ENCODE measurements around the gene HLCS. TPM values are rescaled to one million over a fixed set of nuclear protein-coding genes. Genes with fewer than 3 reads are reported as not detected.

HLCS gene
- total RNA-seq, 1 experiment from 2014 or later: 33.1 TPM

DNA sequence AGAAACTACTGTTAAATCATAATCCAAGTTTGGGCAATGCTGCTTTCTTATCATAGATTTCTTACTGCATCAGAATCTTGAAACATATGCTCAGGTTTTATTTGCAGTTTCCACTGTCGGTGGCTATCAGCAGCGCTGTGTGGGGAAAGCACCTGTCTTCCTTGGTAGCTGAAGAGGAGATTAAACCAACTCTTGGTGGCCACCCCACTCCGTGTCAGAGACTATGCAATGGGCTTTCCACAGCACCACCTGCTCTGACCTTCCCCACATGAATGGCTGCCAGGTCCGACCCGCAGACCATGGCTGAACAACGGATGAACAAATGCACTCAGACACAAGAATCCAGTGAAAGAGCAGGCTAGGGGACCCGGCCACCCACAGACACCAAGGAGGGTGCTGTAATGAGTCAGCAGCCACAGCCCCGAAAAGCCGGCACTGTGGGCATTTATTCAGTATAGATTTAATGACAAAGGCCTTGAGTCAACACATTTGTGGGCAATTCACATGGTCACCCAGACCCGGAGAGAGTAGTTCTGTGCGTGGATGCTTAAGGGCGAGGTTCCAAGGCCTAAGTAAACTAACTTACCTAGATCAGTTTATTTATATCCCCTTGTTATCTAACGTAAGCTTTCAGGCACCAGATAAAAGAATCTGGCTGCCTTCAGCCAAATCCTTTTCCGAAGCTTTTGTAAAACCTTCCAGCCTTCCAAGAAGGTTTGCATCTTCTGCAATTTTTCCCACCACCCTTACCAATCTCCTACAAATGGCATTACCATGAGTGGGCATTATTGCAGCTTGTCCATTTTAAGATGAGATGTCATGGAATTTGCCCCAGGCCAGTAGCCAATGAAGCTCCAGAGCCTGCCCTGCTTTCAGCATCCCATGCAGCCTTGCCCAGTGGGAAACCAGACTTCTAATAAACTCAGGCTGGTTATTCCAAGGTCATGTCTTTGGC, 82.7 kb downstream of the HLCS start:
- DNase-seq (ENCODE audit: low read depth): peak; percentile 67

GRCh38 chr21:36882776-36883175, 83.7 kb downstream of the HLCS start:
- DNase-seq (ENCODE audit: low read depth): no peak

- peak; percentile 94 for DNase-seq (ENCODE audit: low read depth)
These were observed 85.2 kb downstream of the HLCS start for GRCh38 chr21:36881228-36881627.

- no peak for DNase-seq (ENCODE audit: low read depth)
These were observed 86.6 kb downstream of the HLCS start for GRCh38 chr21:36879827-36880226.

- no peak for DNase-seq (ENCODE audit: low read depth)
These were observed 88.7 kb downstream of the HLCS start for GRCh38 chr21:36877741-36878140.

DNA sequence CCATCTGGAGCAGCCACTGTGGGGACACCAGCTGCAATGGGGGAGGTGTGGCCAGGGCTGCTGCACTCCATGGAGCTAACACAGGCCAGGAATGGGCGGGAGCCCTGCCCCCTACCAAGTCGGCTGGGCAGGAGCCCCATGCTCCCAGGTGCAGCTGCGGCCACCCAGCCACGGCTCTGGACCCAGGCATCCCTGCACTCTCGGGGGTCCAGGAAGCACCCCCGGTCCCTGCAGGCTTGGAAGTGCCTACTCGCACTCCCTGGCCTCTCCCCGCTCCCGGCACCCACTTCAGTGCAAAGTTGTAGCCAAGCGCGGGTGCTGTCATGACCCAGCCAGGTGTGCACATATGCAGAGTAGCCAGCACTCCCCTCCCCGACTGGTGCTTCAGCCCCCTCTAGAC, 91.8 kb downstream of the HLCS start:
- DNase-seq (ENCODE audit: low read depth): no peak

- no peak for DNase-seq (ENCODE audit: low read depth)
These were observed 93.0 kb downstream of the HLCS start for GRCh38 chr21:36873513-36873912.

- DNase-seq (ENCODE audit: low read depth): no peak
These were observed 99.1 kb downstream of the HLCS start for GRCh38 chr21:36867291-36867905.

- no peak for DNase-seq (ENCODE audit: low read depth)
These were observed 100.0 kb downstream of the HLCS start for GRCh38 chr21:36866419-36866818.

GRCh38 chr21:36864974-36865373, 101.5 kb downstream of the HLCS start:
- no peak for DNase-seq (ENCODE audit: low read depth)

DNA sequence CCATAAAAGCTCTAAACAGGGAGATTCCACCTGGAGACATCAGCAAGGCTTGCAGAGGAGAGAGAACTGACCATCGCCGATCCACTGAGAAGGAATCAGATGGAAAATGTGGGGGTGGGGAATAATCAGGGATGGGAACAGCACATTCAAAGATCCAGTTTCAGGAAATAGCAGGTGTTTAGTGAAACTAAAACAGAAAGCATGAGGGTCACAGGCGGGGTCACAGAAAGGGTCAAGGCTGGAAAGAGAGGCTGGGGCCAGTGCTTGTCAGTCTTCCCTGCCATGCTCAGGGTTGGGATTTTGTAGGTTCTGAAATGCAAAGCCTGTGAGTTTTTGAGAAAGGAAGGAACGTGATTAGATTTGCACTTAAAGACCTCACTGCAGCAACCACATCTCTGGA, 103.2 kb downstream of the HLCS start:
- DNase-seq (ENCODE audit: low read depth): no peak

DNA sequence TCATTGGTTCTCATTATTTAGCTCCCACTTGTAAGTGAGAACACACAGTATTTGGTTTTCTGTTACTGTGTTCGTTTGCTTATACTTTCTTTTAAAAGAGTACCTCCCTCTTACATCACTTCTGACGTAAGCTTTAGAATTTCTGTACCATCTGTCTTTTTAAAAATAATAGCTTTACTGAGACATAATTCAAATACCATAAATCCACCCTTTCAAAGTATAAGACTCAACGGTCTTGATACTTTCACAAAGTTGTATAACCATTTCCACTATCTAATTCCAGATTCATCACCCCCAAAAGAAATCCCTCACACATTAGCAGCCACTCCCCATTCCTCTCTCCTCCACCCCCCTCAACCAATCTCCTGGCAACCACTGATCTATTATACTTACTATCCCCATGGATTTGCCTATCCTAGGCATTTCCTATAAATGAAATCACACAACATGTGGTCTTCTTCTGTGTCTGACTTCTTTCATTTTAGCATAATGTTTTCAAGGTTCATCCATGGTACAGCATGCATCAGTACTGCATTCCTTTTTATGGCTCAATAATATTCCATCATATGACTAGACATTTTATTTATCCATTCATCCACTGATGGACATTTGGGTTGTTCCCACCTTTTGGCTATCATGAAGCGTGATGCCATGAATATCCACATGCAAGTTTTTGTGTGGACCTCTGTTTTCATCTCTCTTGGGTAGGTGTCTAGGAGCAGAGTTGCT, 104.7 kb downstream of the HLCS start:
- DNase-seq (ENCODE audit: low read depth): no peak

GRCh38 chr21:36860736-36861594, 105.5 kb downstream of the HLCS start:
- peak; percentile 86 for DNase-seq (ENCODE audit: low read depth)

DNA sequence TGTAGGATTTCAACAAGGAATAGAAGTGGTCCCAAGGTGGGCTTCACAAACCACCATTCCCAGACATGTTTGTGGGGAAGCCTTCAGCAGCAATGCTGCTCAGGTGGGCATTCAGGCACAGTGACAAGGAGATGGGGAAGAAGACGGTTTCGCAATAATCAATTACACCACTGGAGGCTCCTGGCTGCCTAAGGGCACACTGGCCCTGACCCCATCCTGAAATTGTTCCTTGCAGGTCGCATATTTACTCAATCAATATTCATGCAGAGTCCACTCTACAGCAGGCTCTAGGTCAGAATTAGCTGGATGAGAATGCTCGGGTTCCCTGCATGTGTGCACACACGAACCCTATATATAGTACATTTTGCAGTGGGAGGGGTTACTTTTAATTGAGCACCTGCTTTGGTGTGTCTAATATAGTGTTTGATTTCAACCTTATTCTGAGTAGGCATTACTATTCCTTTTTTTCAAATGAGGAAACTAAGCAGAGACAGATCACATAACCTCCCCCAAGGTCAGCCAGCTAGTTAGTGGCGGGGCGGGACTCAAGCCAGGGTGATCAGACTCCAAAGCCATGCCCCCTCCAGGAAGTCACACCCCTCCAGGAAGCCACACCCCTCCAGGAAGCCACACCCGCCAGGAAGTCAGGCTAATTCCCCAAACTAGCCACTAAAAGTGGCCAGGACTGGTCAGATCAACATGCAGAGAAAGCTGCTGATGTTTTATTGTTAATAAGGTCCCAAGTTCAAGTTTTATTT, 106.5 kb downstream of the HLCS start:
- peak; percentile 92 for DNase-seq (ENCODE audit: low read depth)

- DNase-seq (ENCODE audit: low read depth): no peak
These were observed 108.0 kb downstream of the HLCS start for GRCh38 chr21:36858320-36858957.

GRCh38 chr21:36856643-36857042, 109.8 kb downstream of the HLCS start:
- DNase-seq (ENCODE audit: low read depth): no peak

DNA sequence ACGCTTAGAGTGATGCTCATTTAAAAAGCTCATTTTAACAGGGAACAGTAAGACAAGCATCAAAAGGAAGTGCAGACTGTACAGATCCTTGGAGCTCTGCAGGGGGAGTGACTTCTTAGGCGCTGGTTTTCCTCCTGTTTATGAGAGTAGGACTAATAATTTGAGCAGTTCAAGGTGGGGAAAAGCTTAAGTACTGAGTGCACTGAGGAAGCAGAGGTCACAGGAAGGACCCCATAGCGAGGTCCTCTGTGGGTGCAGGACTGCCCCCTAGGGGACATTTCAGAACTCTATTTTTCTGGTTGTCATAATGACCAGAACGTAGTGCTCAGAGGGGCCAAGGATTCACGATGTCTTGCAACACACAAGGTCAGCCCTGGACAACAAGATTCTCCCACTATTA, 112.1 kb downstream of the HLCS start:
- DNase-seq (ENCODE audit: low read depth): peak; percentile 58

- DNase-seq (ENCODE audit: low read depth): no peak
These were observed 113.6 kb downstream of the HLCS start for GRCh38 chr21:36852864-36853263.

DNA sequence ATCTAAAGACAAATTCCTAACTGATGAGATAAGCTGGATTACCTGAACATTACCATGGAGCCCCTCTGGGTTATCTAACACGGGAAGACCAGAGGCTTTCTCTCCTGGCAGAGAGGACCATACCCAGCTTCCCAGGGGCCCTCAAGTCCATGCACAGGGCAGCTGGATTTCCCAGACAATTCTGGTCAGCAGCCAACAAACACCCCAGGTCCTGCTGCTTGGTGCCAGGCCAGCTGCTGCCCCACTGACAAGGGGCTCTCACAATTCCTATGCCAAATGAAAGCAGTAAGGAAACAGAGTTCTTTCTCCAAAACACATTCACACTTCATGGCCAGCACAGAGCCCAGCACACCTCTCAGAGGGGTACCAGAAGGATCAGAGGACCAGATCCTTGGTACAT, 114.2 kb downstream of the HLCS start:
- no peak for DNase-seq (ENCODE audit: low read depth)

- no peak for DNase-seq (ENCODE audit: low read depth)
These were observed 115.3 kb downstream of the HLCS start for GRCh38 chr21:36851121-36851520.
